ENCODE measurements around the gene CYP4F11. TPM values are rescaled to one million over a fixed set of nuclear protein-coding genes. Genes with fewer than 3 reads are reported as not detected.
"Not testable (repeated sequence)": the region's sequence is repeated elsewhere in the genome, so short reads cannot be mapped to it uniquely, and the experiment has no call there.

CYP4F11 gene
- total RNA-seq, 1 donor from 2014 or later = not detected

DNA sequence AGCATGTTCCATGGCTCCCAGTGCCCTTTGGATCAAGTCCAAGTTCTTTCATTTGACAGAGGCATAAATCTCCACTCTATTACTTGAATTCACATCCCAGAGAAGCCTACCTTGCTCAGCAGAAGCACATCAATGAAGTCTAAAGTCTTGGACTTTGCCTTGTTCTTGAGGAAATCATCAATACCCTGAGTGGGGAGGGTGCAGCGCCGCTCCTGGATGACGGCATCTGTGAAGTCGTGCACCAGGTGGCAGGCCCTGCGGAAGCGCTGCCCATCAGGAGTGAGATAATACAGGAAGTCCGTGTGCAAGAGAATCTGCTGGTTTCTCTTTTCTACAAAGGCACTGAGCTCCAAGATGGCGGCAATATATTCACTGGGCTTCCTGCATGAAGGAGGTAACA is 10.6 kb downstream of the CYP4F11 start:
- DNase-seq = no peak

DNA sequence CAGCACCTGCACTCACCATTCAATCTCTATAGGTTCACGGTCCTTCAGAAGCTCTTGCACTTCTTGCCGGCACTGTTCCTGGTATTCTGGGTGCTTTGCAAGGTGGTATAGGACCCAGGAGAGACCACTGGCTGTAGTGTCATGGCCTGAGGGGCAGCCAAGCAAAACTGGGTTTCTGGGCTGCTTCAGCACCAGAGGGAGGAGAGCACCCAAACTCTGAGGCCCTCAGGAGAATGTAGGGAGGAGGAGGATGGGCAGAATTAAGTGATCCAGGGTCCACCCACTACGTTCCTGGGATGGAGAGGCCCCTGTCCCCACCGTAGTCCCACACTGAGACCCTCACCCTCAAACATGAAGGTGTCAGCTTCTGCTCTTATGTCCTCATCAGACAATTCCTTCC is 12.3 kb downstream of the CYP4F11 start:
- DNase-seq = no peak

DNA sequence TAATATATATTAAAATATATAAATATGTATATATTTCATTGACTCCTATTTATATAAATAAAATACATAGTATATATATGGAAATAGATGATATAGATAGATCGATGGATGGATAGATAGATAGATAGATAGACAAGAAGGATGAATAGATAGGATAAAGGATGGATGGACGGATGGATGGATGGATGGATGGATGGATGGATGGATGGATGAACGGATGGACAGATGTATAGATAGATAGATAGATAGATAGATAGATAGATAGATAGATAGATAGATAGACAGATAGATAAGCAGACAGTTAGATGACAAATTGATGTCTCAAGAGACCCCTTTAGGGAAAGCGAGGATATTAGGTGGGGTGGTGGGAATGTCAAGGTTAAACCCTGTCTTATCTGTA is 15.1 kb downstream of the CYP4F11 start:
- no peak for DNase-seq

DNA sequence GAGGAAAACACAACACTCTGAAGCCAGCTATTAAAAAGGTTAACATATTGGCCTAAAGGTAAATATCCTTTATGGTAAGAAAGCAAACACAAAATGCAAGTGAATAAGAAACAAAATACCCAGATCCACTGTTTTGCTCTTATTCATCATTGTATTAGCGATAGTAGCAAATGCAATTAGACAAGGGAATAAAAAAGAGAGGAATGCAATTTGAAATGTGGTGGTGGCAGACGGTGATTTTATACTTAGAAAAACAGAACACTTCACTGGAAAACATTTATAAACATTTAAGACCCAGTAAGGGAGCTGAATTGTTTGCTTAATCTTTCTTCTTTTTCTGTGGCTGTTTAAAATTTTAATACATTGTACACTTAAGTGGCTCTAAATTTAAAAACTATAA is 19.2 kb downstream of the CYP4F11 start:
- DNase-seq = no peak

DNA sequence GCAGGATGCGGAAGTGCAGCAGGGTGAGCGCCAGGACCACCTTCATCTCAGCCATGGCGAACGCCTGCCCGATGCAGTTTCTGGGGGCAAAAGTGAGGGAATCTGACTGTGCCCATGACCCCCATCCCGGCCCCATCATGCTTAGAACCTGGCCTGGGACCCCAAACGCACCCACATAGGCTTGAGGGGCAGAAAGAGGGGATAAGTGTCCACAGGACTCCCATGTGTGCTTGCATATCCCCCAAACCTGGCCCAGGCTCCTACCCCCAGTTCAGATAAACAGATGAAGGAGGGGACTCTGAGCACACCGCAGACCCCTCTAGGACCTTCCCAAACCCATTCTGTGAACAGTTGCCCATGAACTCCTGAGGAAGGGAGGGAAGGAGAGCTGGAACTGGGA is 20.5 kb downstream of the CYP4F11 start:
- no peak for DNase-seq

DNA sequence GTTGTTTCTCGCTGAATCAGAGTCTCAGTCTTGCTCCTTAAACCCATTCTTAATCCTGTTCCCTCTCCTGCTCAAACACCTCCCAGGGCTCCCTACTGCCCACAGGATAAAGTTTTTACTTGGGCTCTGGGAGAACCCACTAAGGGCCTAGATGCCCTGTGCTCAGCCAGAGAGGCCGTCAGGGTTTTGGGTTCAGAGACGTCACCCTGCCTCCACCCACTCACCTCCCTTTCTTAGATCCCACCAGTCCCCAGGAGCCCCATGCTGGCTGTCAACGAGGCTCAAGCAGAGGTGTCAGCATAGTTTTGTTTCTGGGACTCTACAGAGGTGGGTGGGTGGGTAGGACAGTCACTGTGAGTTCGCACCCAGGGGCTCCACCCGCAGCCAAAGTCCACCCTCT is 20.9 kb downstream of the CYP4F11 start:
- no peak for DNase-seq

DNA sequence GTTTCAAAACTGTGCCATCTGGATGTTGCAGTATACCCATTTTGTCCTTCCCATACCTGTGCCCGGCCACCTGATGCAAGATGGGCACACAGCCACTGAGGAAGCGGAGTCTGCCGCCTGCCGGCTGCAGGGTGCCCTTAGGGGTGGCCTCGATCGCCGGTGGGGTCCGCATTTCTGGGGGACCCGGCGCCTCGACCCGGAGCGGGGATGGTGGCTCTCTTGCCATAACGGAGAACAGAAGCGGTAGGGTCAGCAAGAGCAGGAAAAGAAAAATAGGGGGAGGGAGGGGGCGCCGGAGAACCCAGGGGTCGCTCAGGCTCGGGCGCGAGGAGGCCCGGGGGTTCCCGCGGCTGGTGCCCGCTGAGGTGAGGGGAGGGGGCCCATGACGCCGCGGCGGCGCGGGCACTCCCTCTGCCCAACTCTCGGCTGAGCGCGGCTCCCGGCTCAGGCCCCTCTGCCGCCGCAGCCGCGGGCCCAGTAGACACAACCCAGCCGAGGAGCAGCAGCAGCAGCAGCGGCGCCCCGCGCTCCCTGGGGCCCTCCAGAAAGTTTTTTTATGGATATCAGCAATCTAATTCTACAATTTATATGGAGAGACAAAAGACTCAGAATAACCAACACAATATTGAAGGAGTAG is 22.6 kb downstream of the CYP4F11 start:
- no peak for DNase-seq

DNA sequence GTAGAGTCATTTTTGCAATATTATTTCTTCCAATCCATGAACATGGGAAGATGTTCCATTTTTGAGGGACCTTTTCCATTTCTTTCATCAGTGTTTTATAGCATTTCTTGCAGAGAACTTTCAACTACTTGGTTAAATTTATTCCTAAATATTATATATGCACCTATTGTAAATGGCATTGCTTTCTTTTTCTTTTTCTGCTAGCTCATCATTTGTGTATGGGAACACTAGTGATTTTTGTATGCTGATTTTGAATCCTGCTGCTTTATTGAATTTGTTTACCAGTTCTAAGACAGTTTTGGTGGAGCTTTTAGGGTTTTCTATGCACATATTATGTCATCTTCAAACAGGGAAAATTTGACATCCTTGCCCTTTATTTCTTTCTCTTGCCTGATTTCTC is 29.3 kb downstream of the CYP4F11 start:
- DNase-seq = no peak

DNA sequence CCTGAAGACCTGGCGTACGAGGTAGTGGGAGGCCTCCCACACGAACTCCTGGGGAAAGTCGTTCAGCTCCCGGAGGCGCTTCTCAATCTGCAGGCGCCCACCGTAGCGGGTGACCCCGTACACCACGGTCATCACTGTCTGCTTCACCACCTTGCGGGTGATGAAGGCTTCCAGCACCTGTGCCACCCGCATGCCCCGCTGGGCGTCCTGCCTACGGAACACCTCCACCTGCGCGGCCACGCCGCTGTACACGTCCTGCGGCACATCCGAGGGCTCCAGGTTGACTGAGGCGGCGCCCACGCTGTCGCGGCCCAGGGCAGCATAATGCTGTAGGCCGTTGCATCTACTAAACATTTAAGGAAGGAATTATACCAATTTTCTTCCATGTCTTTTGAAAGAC is 31.4 kb downstream of the CYP4F11 start:
- not testable (repeated sequence) for DNase-seq

DNA sequence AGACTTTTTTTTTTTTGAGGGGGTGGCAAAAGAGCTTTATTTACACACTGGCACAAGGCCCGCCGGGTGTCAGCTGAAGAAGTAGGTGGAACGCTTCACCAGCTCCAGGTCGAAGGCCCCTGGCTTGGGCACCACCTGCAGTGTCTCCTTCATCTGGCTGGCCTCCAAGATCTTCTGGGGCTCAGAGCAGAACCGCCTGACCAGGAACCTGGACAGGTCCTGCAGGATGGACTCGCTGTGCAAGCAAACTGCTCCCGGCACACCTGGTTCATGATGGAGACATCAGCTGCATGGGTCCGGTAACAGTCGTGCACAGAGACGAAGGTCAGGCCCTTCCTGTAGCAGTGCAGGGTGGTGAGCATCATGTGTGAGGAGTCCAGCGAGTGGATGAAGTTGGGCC is 32.1 kb downstream of the CYP4F11 start:
- no peak for DNase-seq

DNA sequence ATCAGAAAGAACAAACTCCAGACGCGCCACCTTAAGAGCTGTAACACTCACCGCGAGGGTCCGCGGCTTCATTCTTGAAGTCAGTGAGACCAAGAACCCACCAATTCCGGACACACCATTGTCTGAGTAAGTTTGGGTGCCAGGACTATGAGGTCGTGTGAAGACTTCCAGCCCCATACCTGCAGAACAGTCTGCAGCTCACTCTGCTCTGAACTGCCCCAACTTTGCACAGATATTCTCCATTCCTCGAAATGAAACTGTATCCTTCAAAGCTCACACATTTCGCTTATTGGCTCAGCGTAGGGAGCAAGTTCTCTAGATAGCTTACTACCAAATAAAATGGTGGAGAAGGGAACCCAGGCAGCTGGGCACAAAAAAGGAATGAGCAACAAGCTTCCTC is 33.8 kb downstream of the CYP4F11 start:
- DNase-seq = no peak

DNA sequence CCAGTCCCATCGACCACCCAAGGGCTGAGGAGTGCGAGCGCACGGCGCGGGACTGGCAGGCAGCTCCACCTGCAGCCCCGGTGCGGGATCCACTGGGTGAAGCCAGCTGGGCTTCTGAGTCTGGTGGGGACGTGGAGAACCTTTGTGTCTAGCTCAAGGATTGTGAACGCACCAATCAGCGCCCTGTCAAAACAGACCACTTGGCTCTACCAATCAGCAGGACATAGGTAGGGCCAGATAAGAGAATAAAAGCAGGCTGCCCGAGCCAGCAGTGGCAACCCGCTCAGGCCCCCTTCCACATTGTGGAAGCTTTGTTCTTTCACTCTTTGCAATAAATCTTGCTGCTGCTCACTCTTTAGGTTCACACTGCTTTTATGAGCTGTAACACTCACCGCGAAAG is 34.3 kb downstream of the CYP4F11 start:
- DNase-seq = not testable (repeated sequence)

DNA sequence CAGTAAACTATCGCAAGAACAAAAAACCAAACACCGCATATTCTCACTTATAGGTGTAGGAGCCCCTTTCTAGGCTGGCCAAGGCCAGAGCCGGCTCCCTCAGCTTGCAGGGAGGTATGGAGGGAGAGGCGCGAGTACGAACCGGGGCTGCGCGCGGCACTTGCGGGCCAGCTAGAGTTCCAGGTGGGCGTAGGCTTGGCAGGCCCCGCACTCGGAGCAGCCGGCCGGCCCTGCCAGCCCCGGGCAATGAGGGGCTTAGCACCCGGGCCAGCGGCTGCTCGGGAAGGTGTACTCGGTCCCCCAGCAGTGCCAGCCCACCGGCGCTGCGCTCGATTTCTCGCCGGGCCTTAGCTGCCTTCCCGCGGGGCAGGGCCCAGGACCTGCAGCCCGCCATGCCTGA is 34.8 kb downstream of the CYP4F11 start:
- not testable (repeated sequence) for DNase-seq

DNA sequence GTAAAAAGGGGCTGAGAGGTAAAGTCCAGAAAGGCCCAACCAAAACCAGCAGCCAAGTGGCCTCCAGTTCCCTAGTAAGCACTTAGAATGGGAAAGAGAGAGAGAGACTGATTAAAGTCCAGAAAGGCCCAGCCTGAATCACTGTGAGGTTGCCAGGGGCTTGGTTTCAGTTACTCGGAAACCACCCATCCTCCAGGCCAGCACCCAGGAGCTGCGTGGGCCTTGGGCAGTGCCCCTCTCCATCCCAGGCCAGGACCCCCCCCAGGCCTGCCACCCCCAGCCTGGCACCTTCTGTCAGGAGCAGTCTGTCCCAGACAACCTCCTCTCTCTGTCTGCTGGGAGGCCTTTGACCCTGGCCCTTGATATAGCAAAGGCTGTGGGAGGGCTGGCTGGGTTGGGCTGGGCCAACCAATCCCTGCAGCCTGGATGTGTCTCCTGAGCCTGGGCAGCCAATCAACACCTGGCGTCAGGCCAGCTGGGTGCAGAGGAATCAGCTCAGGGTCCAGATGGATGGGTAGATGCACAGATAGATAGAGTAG is 36.5 kb downstream of the CYP4F11 start, which contains the start of gene CYP4F2:
Gene CYP4F2 (minus strand): TSS at position 337 of the 539 bp plus-strand sequence. CDS start 463 bp downstream, outside the sequence.
- DNase-seq = no peak

DNA sequence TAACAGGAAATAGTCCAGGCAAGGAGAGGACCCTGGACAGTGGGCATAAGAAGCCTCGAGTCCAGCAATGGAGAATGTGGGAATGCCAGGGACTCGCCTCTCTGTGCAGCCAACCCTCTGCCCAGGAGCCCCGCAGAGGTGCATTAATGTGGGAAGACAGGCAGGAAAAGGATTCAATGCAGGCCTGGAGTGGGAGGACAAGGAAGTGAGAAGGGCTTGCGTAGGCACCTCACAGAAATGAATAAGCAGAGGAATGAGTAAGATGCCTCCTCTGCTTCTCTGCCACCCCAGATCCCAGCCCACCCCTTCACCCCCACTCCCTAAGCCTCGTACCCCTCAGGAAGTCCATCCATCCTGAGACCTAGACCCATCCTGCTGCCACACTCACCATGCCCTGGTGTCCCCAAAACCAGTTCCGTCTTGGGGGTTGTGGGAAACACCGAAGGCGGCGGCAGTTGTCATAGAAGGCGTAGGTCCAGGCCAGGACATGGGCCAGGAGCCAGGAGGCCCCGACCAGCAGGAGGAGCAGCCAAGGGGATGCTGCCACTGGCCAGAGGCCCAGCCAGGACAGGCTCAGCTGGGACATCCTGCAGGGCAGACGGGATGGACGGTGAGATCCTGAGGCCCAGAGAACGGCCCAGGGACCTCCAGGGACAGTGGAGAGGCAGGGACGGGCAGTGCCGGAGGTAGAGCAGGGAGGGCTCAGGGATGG is 37.1 kb downstream of the CYP4F11 start:
- no peak for DNase-seq

DNA sequence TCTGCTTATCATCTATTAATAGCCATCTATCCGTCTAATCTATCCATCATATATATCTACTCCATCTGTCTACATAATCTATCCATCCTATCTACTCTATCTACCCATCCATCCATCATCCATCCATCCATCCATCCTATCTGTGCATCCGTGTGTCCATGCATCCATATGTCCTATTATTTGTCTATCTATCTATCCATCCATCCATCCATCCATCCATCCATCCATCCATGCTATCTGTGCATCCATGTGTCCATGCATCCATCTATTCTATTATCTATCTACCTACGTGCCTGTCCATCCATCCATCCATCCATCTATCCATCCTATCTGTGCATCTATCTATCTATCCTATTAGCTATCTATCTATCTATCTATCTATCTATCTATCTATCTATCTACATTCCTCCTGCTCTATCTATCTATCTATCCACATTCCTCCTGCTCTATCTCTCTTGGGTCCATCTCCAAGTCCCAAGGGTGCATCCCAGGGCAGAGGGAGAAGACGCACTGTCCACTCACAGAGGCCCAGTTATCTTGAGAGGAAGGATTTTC is 38.4 kb downstream of the CYP4F11 start:
- no peak for DNase-seq

DNA sequence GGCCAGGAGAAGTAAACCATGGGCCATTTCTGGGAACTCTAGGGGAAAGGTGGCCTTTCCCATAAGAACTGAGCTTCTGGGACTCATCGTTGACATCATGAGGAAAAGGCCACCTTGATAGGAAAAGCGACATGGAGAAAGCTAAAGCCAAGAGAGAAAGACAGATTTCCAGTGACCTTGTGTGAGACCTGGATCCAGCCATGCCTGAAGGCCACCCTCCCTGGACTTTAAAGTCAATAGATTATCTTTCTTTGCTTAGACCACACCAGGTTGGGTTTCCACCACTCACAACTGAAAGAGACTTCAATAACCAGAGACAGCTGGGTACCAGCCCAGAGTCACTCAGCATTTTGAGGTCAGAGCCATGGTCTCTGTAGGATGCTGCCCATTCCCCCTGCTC is 40.0 kb downstream of the CYP4F11 start:
- DNase-seq = no peak

DNA sequence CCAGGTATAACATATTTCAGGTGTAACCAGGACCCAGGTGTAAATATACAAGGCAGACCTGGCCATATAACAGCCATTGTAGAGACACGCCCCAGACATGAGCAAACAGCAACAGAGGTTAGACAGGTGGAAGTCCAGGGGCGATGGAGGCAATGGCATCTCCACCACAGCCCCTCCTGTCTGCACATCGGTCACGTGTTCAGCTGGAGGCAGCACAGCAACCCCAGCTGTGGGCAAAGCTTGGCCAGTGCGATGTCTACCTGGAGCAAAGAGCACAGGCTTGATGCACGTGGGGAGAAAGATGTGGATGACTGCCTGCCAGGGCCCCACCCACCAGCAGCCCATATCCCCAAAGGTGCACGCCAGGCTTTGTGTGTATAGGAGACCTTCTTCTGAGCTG is 40.9 kb downstream of the CYP4F11 start:
- DNase-seq = no peak

DNA sequence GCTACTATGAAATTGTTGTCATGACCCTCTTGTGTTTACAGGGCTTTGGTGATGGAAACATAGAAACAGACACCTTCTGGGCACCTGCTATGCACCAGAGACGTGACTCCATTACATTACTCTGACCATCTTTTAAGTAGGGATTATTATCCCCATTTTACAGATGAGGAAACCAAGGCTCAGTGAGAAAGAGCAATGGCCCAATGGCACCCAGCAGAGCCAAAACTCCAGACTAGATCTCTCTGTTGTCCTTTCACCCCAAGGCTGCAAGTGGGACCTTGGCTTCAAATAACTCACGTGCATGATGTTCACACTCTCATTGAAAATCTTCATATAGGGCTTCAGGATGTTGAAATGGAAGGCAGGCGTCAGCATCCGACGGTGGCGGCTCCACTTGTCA is 42.3 kb downstream of the CYP4F11 start:
- no peak for DNase-seq

DNA sequence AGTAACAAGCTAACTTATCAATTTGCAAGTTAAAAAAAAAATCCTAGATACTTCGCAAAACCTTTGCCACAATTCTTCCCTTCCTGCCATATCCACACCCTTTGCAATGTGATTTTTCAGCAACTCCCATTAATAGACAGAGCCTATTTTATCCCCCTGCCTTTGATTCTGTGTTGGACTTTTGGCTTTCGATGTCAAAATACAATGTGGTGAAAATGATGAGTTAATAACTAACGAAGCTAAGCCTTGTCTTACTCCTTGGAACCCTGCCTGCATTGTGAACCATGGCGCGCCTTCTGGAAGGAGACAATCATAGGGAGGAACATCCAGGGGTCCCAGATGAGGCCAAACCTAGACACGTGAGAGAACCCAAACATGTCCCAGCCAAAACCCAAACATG is 42.9 kb downstream of the CYP4F11 start:
- DNase-seq = no peak

DNA sequence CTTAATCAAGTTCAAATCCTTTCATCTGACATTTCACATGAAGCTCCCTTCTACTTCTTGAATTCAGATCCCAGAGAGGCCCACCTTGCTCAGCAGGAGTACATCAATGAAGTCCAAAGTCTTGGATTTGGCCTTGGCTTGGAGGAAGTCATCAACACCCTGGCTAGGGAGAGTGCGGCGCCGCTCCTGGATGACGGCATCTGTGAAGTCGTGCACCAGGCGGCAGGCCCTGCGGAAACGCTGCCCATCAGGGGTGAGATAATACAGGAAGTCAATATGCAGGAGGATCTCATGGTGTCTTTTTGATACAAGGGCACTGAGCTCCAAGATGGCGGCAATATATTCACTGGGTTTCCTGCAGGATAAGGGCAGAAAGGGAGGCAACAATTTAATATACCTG is 45.0 kb downstream of the CYP4F11 start:
- DNase-seq = not testable (repeated sequence)

DNA sequence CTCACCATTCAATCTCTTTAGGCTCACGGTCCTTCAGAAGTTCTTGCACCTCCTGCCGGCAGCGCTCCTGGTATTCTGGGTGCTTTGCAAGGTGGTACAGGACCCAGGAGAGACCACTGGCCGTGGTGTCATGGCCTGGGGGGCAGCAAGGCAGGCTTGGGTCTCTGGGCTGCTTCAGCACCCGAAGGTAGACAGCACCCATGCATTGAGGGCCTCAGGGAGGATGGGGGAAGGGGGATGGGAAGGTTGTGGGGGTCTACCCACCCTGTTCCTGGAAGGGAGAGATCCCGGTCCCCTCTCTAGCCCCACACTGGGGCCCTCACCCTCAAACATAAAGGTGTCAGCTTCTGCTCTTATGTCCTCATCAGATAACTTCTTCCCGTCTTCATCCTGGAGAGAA is 48.4 kb downstream of the CYP4F11 start:
- DNase-seq = no peak

DNA sequence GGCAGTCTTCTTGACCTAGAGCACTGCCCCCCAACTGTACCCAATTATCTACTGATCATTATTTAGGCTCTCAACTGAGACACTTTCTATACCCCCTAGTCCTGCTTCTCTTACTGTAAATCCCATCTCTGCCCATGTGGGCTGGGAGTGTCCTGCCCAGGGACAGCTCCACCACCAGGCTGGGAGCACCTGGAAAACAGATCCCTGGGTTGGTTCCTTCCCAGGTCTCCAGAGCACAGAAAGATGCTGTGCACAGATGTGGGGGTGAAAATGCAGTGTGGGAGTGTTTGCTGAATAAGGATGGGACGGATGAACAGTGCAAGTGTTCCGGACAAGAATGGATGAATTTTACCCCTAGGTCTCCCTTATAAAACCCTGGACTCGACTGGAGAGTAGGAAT is 49.2 kb downstream of the CYP4F11 start:
- no peak for DNase-seq

DNA sequence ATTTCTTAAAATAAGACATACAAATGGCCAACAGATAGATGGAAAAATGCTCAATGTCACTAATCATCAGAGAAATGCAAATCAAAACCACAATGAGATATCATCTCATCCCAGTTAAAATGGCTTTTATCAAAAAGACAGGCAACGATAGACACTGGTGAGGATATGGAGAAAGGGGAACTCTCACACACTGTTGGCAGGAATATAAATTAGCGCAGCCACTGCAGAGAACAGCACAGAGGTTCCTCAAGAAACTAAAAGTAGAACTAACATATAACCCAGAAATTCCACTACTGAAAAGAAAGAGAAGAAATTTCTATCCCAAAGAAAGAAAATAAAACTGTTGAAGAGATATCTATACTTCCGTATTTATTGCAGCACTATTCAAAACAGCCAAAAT is 51.0 kb downstream of the CYP4F11 start:
- not testable (repeated sequence) for DNase-seq

All from skin of body (tissue), 2 donors.